Measurements from ENCODE around the gene SRPRB. TPM values are rescaled to one million over a fixed set of nuclear protein-coding genes. Genes with fewer than 3 reads are reported as not detected.

Gene SRPRB
- total and polyA plus RNA-seq, 2 donors (not counting 3 experiments of a cell fraction or from before 2014, with no cell fraction given), result 22.7 to 69.2 TPM

DNA sequence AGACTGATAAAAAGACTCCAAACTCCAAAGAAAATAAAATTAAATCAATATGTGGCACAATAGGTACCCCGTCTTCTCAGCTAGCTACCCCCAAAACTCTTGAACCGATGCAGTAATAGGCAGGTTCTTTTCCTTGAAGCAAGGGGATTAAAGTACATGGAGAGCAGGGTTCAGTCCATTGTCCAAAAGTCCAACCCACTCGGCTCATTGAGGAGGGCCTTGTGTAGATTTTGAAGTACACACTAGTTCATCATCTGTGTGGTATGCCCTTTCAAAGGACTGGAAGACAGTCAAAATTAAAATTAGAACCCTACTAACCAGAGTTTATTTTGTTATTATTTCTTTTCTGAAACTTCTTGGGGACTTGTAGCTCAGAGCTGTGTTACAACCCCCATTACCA is 36.1 kb upstream of the SRPRB start:
- Histone ChIP-seq H3K4me2 (ENCODE audit: insufficient read depth, low read length) (no peak overlapping the region), H3K9me1 (replicated peaks; ENCODE audit: control insufficient read depth, extremely low read depth, insufficient read depth, low read length) (no peaks in the 10 kb centered on the region), H3K4me3 (replicated peaks in 1 of 3; ENCODE audit: insufficient read depth in 1 of 3, low read depth in 1 of 3, low read length in 3 of 3) (no peak overlapping the region), H2AFZ (ENCODE audit: low read depth, low read length) (no peak overlapping the region), H3K9me3 (replicated peaks; ENCODE audit: control insufficient read depth, insufficient read depth, low read length) (no peaks in the 10 kb centered on the region), H4K20me1 (replicated peaks; ENCODE audit: control insufficient read depth, extremely low read depth, insufficient read depth, low read length) (no peaks in the 10 kb centered on the region), H3K27ac (ENCODE audit: insufficient read depth, low read depth, low read length) (no peak overlapping the region), H3K36me3 (ENCODE audit: control insufficient read depth in 2 of 2, extremely low read depth in 1 of 2, insufficient read depth in 2 of 2, low read length in 2 of 2) (no peaks in the 10 kb centered on the region), H3K4me1 (ENCODE audit: control insufficient read depth, extremely low read depth, insufficient read depth, low read length) (no peaks in the 10 kb centered on the region), H3K27me3 (ENCODE audit: control insufficient read depth in 2 of 2, insufficient read depth in 2 of 2, low read length in 2 of 2) (peaks cover 4 to 8% of the 10 kb centered on the region in 2 experiments), H3K9ac (replicated peaks; ENCODE audit: extremely low read depth, insufficient read depth, low read length) (no peak overlapping the region), H3K79me2 (ENCODE audit: control insufficient read depth, insufficient read depth, low read length) (no peaks in the 10 kb centered on the region)
- intact Hi-C loops (cut with micrococcal nuclease) (no loop called here), dilution Hi-C loops (cut with MboI; ENCODE audit: extremely low pct_ligation_motif_present, low sequenced_read_pairs) (no loop called here)
- no peak for FAIRE-seq
- ChIA-PET POLR2A (no interaction called here), CTCF (interaction anchor here (0.7 kb wide), 2 partner anchors 12 to 347 kb away, joined by 3 read pairs; no protein-coding TSS in a partner anchor)
- no peak for TF ChIP-seq POLR2AphosphoS5 (IDR thresholded peaks at IDR 0.05; ENCODE audit: insufficient read depth, low read depth, low read length)
- TF ChIP-seq JUN (IDR thresholded peaks at IDR 0.05; ENCODE audit: borderline replicate concordance, insufficient read depth, insufficient read length, low read depth), result no peak
- no peak for TF ChIP-seq EZH2 (IDR thresholded peaks at IDR 0.05; ENCODE audit: borderline replicate concordance, low read depth, low read length, severe bottlenecking)
- TF ChIP-seq, protein P1, sequence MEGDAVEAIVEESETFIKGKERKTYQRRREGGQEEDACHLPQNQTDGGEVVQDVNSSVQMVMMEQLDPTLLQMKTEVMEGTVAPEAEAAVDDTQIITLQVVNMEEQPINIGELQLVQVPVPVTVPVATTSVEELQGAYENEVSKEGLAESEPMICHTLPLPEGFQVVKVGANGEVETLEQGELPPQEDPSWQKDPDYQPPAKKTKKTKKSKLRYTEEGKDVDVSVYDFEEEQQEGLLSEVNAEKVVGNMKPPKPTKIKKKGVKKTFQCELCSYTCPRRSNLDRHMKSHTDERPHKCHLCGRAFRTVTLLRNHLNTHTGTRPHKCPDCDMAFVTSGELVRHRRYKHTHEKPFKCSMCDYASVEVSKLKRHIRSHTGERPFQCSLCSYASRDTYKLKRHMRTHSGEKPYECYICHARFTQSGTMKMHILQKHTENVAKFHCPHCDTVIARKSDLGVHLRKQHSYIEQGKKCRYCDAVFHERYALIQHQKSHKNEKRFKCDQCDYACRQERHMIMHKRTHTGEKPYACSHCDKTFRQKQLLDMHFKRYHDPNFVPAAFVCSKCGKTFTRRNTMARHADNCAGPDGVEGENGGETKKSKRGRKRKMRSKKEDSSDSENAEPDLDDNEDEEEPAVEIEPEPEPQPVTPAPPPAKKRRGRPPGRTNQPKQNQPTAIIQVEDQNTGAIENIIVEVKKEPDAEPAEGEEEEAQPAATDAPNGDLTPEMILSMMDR (IDR thresholded peaks at IDR 0.05; ENCODE audit: extremely low read depth in 1 of 2, insufficient read depth in 1 of 2, low read depth in 1 of 2, low read length in 2 of 2), result no peak
- TF ChIP-seq FOS (IDR thresholded peaks at IDR 0.05; ENCODE audit: borderline replicate concordance, insufficient read depth, low read length), result no peak
- TF ChIP-seq, protein P2, sequence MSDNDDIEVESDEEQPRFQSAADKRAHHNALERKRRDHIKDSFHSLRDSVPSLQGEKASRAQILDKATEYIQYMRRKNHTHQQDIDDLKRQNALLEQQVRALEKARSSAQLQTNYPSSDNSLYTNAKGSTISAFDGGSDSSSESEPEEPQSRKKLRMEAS (IDR thresholded peaks at IDR 0.05; ENCODE audit: insufficient read depth, insufficient read length), result no peak
- TF ChIP-seq MYC (IDR thresholded peaks at IDR 0.05; ENCODE audit: low read depth, low read length), result no peak
- no peak for TF ChIP-seq POLR2A (IDR thresholded peaks at IDR 0.05; ENCODE audit: low read depth, low read length)
- TF ChIP-seq GATA2 (IDR thresholded peaks at IDR 0.05; ENCODE audit: insufficient read depth, insufficient read length, low read depth, low read length), result no peak
- no TSS peak for BruUV-seq (replicated peaks)
- DNase-seq (ENCODE audit: low read depth, low spot score), result no peak
